MCF 10A (cell line): Measurements from ENCODE around the gene MOB3A. TPM values are rescaled to one million over a fixed set of nuclear protein-coding genes. Genes with fewer than 3 reads are reported as not detected.

Experiments used
- BruUV-seq: library from RNA; stranded (reverse); fragments of 400-500 nt; replicated peaks from 2 replicates; lab custom pipeline; 2021; lab: Mats Ljungman, UMichigan
- CTCF ChIA-PET: fragments of 300-600 bp; sonication (Branson Sonifier 250); formaldehyde crosslinking; extraction: SDS; loops from one replicate; lab custom pipeline; 2021; ENCODE audit warnings: antibody characterized with exemption, inconsistent platforms; lab: Yijun Ruan, JAX
- POLR2A ChIA-PET: fragments of 300-600, 350-650 bp; sonication (Branson Sonifier 250); formaldehyde crosslinking; extraction: SDS; loops from one replicate; lab custom pipeline; 2020; ENCODE audit warnings: antibody characterized with exemption, inconsistent platforms; lab: Yijun Ruan, JAX
- DNase-seq: peaks from one replicate; pipeline ENCODE4 v3.0.0-alpha.2; 2018; ENCODE audit not compliant: unreplicated experiment
- H3K27ac Mint-ChIP-seq: one replicate; pipeline ENCODE4 v1.8.0; 2022; ENCODE audit warnings: mild to moderate bottlenecking, low read depth, mixed read lengths; ENCODE audit not compliant: unreplicated experiment
- H3K27me3 Mint-ChIP-seq: one replicate; pipeline ENCODE4 v1.8.0; 2022; ENCODE audit warnings: mixed read lengths; ENCODE audit not compliant: insufficient read depth, unreplicated experiment
- H3K36me3 Mint-ChIP-seq: one replicate; pipeline ENCODE4 v1.8.0; 2022; ENCODE audit warnings: mild to moderate bottlenecking, moderate library complexity, mixed read lengths; ENCODE audit not compliant: insufficient read depth, unreplicated experiment
- H3K4me1 Mint-ChIP-seq: one replicate; pipeline ENCODE4 v1.8.0; 2022; ENCODE audit warnings: mixed read lengths; ENCODE audit not compliant: insufficient read depth, unreplicated experiment
- H3K4me3 Mint-ChIP-seq: one replicate; pipeline ENCODE4 v1.8.0; 2022; ENCODE audit warnings: mild to moderate bottlenecking, moderate library complexity, mixed read lengths; ENCODE audit not compliant: unreplicated experiment
- H3K9me3 Mint-ChIP-seq: one replicate; pipeline ENCODE4 v1.8.0; 2022; ENCODE audit warnings: mixed read lengths; ENCODE audit not compliant: unreplicated experiment
- intact Hi-C: fragments of 100-400 bp; cut with micrococcal nuclease; formaldehyde crosslinking; loops from 2 replicates; pipeline ENCODE4 v1.14.1; 2022
- total RNA-seq: library from RNA; stranded (reverse); gene quantifications from 2 replicates; pipeline ENCODE4 v1.2.3, GENCODE V29; 2022
- TF ChIP-seq, protein P1 (sequence below): fragments of 200-600 bp; IDR thresholded peaks from one replicate; pipeline ENCODE4 v1.8.0; 2022; ENCODE audit warnings: antibody characterized with exemption, mild to moderate bottlenecking; ENCODE audit not compliant: unreplicated experiment

The MOB3A gene
- total RNA-seq, 1 experiment from 2014 or later: 40.9 TPM

DNA sequence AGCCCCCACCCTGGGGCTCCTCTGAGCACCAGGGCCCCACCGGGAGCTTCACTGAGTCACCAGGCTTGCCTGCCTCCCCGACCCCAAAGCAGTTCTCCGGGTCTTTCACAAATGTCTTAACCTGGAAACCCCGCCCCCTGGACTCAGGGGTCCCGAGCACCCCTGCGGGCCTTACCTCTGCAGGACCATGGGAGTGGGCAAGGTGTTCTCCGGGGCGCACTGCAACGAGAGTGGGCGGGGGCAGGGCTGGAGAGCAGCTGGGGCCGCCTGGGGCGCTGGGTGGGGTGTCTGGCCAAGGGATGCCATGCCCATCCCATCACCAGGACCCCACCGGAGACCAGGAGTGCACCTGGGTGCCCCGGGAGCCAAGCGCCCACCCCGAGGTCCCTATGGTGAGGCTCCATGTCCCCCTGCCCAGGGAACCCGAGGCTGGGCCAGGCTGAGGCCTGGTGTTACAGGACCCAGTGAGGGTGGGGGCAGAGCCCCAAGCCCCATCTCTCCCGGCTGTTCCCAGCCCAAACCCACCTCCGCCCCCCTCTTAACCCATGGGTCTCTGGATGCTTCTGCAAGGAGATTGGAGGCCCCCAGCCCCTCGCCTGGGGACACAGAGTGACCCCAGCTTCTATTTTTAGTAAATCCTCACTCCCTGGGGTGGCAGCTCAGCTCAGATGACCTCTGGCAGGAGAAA is 56.0 kb downstream of the MOB3A start:
- no TSS peak for BruUV-seq
- POLR2A ChIA-PET: interaction anchor here (0.5 to 4.4 kb wide), 4 partner anchors 7 to 73 kb away, joined by 3 to 87 read pairs (median 4); no protein-coding TSS in a partner anchor
- CTCF ChIA-PET: interaction anchor here (0.5 kb wide), 1 partner anchor 112 kb away, joined by 3 read pairs; no protein-coding TSS in a partner anchor
- Mint-ChIP-seq H3K9me3 (no peaks in the 10 kb centered on the region), H3K4me3 (no peak overlapping the region), H3K36me3 (peaks cover 51% of the 10 kb centered on the region), H3K4me1 (peaks cover 10% of the 10 kb centered on the region), H3K27me3 (no peaks in the 10 kb centered on the region), H3K27ac (peak overlapping the region; percentile 29)
- intact Hi-C loops: no loop called here
- DNase-seq: no peak
- TF ChIP-seq, protein P1, sequence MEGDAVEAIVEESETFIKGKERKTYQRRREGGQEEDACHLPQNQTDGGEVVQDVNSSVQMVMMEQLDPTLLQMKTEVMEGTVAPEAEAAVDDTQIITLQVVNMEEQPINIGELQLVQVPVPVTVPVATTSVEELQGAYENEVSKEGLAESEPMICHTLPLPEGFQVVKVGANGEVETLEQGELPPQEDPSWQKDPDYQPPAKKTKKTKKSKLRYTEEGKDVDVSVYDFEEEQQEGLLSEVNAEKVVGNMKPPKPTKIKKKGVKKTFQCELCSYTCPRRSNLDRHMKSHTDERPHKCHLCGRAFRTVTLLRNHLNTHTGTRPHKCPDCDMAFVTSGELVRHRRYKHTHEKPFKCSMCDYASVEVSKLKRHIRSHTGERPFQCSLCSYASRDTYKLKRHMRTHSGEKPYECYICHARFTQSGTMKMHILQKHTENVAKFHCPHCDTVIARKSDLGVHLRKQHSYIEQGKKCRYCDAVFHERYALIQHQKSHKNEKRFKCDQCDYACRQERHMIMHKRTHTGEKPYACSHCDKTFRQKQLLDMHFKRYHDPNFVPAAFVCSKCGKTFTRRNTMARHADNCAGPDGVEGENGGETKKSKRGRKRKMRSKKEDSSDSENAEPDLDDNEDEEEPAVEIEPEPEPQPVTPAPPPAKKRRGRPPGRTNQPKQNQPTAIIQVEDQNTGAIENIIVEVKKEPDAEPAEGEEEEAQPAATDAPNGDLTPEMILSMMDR: no peak

- Mint-ChIP-seq H3K9me3 (no peaks in the 10 kb centered on the region), H3K36me3 (peaks cover 46% of the 10 kb centered on the region), H3K27ac (peak overlapping the region; percentile 29), H3K27me3 (no peaks in the 10 kb centered on the region), H3K4me1 (peaks cover 14% of the 10 kb centered on the region), H3K4me3 (no peak overlapping the region)
- DNase-seq: no peak
- ChIA-PET POLR2A (interaction anchor here (0.5 to 1.6 kb wide), 4 partner anchors 10 to 19 kb away, joined by 3 to 4 read pairs (median 3); no protein-coding TSS in a partner anchor), CTCF (interaction anchor here (0.5 to 0.9 kb wide), 2 partner anchors 21 to 111 kb away, joined by 3 read pairs; no protein-coding TSS in a partner anchor)
- TF ChIP-seq, protein P1: no peak
- intact Hi-C loops: no loop called here
- no TSS peak for BruUV-seq
Measured at GRCh38 chr19:2039089-2039958, 56.8 kb downstream of the MOB3A start.

DNA sequence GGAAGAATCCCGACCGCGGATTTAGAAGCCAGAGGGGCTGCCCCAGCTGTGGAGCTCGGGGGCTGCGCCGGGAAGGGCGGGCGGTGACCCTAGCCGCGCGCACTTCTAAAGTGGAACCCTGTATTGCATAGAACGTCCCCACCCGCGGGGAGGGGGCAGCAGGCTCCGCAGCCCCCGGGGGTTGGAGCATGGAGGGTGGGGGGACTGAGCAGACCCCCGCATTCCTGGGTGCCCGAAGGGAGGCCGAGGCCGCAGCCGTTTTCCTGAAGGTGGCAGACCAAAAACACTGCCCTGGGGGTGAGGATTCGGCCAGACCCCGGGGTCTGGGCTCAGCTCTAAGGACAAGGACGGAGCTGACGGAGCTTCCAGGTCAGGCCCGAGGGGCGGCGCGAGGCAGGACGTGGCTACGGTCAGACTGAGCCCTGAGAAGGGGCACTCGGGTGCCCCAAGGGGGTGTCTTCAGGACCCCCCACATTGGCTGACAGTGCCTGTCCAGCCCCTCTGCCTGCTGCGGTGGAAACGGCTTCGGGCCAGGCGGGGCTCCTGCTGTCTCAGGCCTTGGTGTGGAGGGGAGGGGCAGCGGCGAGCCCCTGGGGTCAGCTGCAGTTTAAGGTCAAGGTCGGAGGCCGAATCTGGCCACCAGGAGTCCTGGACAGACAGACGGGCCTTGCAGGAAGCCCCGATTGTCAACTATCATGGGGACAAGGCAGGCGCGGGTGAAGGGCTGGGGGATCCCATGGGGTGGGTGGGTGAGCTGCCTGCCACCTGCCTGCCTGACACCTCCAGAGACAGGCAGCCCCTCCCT is 57.6 kb downstream of the MOB3A start:
- ChIA-PET POLR2A (interaction anchor here (0.8 to 0.9 kb wide), 2 partner anchors 10 to 13 kb away, joined by 3 read pairs; no protein-coding TSS in a partner anchor), CTCF (interaction anchor here (0.6 to 0.9 kb wide), 3 partner anchors 18 to 265 kb away, joined by 3 read pairs; no protein-coding TSS in a partner anchor)
- intact Hi-C loops: no loop called here
- Mint-ChIP-seq H3K9me3 (no peaks in the 10 kb centered on the region), H3K4me1 (peaks cover 12% of the 10 kb centered on the region), H3K27me3 (no peaks in the 10 kb centered on the region), H3K27ac (no peak overlapping the region), H3K4me3 (no peak overlapping the region), H3K36me3 (peaks cover 41% of the 10 kb centered on the region)
- no peak for DNase-seq
- TF ChIP-seq, protein P1: no peak
- no TSS peak for BruUV-seq
